ENCODE results near the gene CNTFR. TPM values are rescaled to one million over a fixed set of nuclear protein-coding genes. Genes with fewer than 3 reads are reported as not detected.

CNTFR gene
- total and polyA plus RNA-seq, 2 donors (not counting 1 experiment from before 2014, with no cell fraction given): not detected

- H3K4me3 ChIP-seq (ENCODE audit: control extremely low read depth in 1 of 5, extremely low read depth in 1 of 5, insufficient read depth in 1 of 5, low read depth in 2 of 5, low read length in 4 of 5): no peak overlapping the region
- H3K4me2 ChIP-seq (replicated peaks; ENCODE audit: low read depth, low read length, poor library complexity, severe bottlenecking): no peak overlapping the region
- ChIA-PET CTCF (interaction anchor here (1.3 to 1.5 kb wide), 2 partner anchors 13 kb away, joined by 3 to 4 read pairs; no protein-coding TSS in a partner anchor), POLR2A (no interaction called here)
- H3K27ac Mint-ChIP-seq: no peak overlapping the region
- TF ChIP-seq CTCF (IDR thresholded peaks at IDR 0.05) (no peak), EZH2 (IDR thresholded peaks at IDR 0.05; ENCODE audit: borderline replicate concordance, insufficient read depth, low read depth, low read length, poor library complexity, severe bottlenecking) (no peak)
- no peaks in the 10 kb centered on the region for H3K4me1 Mint-ChIP-seq
- H4K20me1 ChIP-seq (ENCODE audit: control insufficient read depth, insufficient read depth, low read length, poor library complexity, severe bottlenecking): no peaks in the 10 kb centered on the region
- H3K79me2 ChIP-seq (ENCODE audit: control insufficient read depth, insufficient read depth, low read length): no peaks in the 10 kb centered on the region
- ATAC-seq (ENCODE audit: low read depth): no peak
- DNase-seq: no peak
- no peak overlapping the region for H3K9ac ChIP-seq (ENCODE audit: low read length)
- no peak overlapping the region for H2AFZ ChIP-seq (ENCODE audit: insufficient read depth, low read depth, low read length, poor library complexity, severe bottlenecking)
- peaks cover 0 to 3% (median 0%) of the 10 kb centered on the region in 3 donors for H3K9me3 ChIP-seq (ENCODE audit: control extremely low read depth in 1 of 3, control insufficient read depth in 2 of 3, insufficient read depth in 1 of 3, low read length in 2 of 3)
- no peak overlapping the region for H3K4me3 Mint-ChIP-seq
- no peaks in the 10 kb centered on the region for H3K9me3 Mint-ChIP-seq (ENCODE audit: insufficient read depth)
- H3K27me3 Mint-ChIP-seq: peaks cover 29% of the 10 kb centered on the region
- WGBS (ENCODE audit: insufficient coverage): 93% methylated on average over 4 of the region's 7 CpGs
- H3K27me3 ChIP-seq (replicated peaks in 1 of 4; ENCODE audit: control extremely low read depth in 1 of 4, control insufficient read depth in 3 of 4, insufficient read depth in 4 of 4, low read length in 3 of 4): peaks cover 0 to 22% (median 5%) of the 10 kb centered on the region in 4 experiments
- H3K4me1 ChIP-seq (ENCODE audit: control insufficient read depth in 2 of 2, insufficient read depth in 2 of 2, low read length in 2 of 2): no peaks in the 10 kb centered on the region
- H3K27ac ChIP-seq (ENCODE audit: low read length in 2 of 2): no peak overlapping the region
- no peaks in the 10 kb centered on the region for H3K36me3 ChIP-seq (replicated peaks in 1 of 2; ENCODE audit: control extremely low read depth in 1 of 2, control insufficient read depth in 1 of 2, extremely low read depth in 1 of 2, insufficient read depth in 2 of 2, low read length in 1 of 2)
- intact Hi-C loops (cut with micrococcal nuclease): no loop called here
Measured at GRCh38 chr9:34546102-34546833, 43.3 kb downstream of the CNTFR start.

GRCh38 chr9:34545497-34545896 lies 44.0 kb downstream of the CNTFR start:
- H4K20me1 ChIP-seq (ENCODE audit: control insufficient read depth, insufficient read depth, low read length, poor library complexity, severe bottlenecking): no peaks in the 10 kb centered on the region
- ChIA-PET CTCF (no interaction called here), POLR2A (no interaction called here)
- peaks cover 0 to 22% (median 5%) of the 10 kb centered on the region in 4 experiments for H3K27me3 ChIP-seq (replicated peaks in 1 of 4; ENCODE audit: control extremely low read depth in 1 of 4, control insufficient read depth in 3 of 4, insufficient read depth in 4 of 4, low read length in 3 of 4)
- H3K36me3 ChIP-seq (replicated peaks in 1 of 2; ENCODE audit: control extremely low read depth in 1 of 2, control insufficient read depth in 1 of 2, extremely low read depth in 1 of 2, insufficient read depth in 2 of 2, low read length in 1 of 2): no peaks in the 10 kb centered on the region
- WGBS (ENCODE audit: insufficient coverage): 93% methylated on average over 6 of the region's 6 CpGs
- H3K4me2 ChIP-seq (replicated peaks; ENCODE audit: low read depth, low read length, poor library complexity, severe bottlenecking): no peak overlapping the region
- intact Hi-C loops (cut with micrococcal nuclease): no loop called here
- H3K4me1 ChIP-seq (ENCODE audit: control insufficient read depth in 2 of 2, insufficient read depth in 2 of 2, low read length in 2 of 2): no peaks in the 10 kb centered on the region
- ATAC-seq (ENCODE audit: low read depth): no peak
- no peak for TF ChIP-seq EZH2 (IDR thresholded peaks at IDR 0.05; ENCODE audit: borderline replicate concordance, insufficient read depth, low read depth, low read length, poor library complexity, severe bottlenecking)
- no peak for TF ChIP-seq CTCF (IDR thresholded peaks at IDR 0.05)
- no peak overlapping the region for H3K4me3 ChIP-seq (ENCODE audit: control extremely low read depth in 1 of 5, extremely low read depth in 1 of 5, insufficient read depth in 1 of 5, low read depth in 2 of 5, low read length in 4 of 5)
- Mint-ChIP-seq H3K27me3 (peaks cover 29% of the 10 kb centered on the region), H3K27ac (no peak overlapping the region), H3K4me1 (no peaks in the 10 kb centered on the region), H3K9me3 (ENCODE audit: insufficient read depth) (no peaks in the 10 kb centered on the region), H3K4me3 (no peak overlapping the region)
- no peak overlapping the region for H2AFZ ChIP-seq (ENCODE audit: insufficient read depth, low read depth, low read length, poor library complexity, severe bottlenecking)
- DNase-seq: no peak
- H3K9me3 ChIP-seq (ENCODE audit: control extremely low read depth in 1 of 3, control insufficient read depth in 2 of 3, insufficient read depth in 1 of 3, low read length in 2 of 3): peaks cover 0 to 3% (median 0%) of the 10 kb centered on the region in 3 donors
- H3K27ac ChIP-seq (ENCODE audit: low read length in 2 of 2): no peak overlapping the region
- H3K9ac ChIP-seq (ENCODE audit: low read length): no peak overlapping the region
- no peaks in the 10 kb centered on the region for H3K79me2 ChIP-seq (ENCODE audit: control insufficient read depth, insufficient read depth, low read length)

Data from B cell (primary cell).